ENCODE data around the gene ITGB3.
"Not testable (repeated sequence)": the region's sequence is repeated elsewhere in the genome, so short reads cannot be mapped to it uniquely, and the experiment has no call there.

Gene ITGB3

GRCh38 chr17:47221154-47221553 is 32.5 kb upstream of the ITGB3 start:
- no peak for DNase-seq (ENCODE audit: low read depth, low spot score)
- no peak overlapping the region for H3K27ac ChIP-seq

- no peak overlapping the region for H3K27ac ChIP-seq
- DNase-seq (ENCODE audit: low read depth, low spot score) = no peak
Observed at GRCh38 chr17:47222047-47222446, 31.6 kb upstream of the ITGB3 start.

- H3K27ac ChIP-seq = peak overlapping the region; percentile 4
- DNase-seq (ENCODE audit: low read depth, low spot score) = no peak
Observed at GRCh38 chr17:47223007-47223406, 30.6 kb upstream of the ITGB3 start.

DNA sequence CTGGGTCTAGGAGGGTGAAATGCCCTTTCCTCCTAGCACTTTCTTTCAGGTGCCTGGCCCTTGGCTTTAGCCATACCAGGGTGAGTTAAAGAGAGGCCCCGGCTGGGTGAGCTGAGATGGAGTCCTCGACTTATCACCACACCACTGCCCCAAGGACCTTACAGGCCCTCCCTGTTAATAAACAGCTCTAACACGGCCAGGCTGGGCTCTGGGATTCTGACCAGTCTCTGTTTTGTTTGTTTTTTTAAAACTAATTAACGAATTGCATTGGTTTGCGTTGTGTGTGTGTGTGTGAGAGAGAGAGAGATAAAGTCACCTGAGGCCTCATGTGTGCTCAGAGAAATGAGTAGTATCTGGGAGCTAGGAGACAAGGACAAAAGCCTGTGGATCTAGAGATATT is 30.2 kb upstream of the ITGB3 start:
- no peak for DNase-seq (ENCODE audit: low read depth, low spot score)
- H3K27ac ChIP-seq = peak overlapping the region; percentile 4

DNA sequence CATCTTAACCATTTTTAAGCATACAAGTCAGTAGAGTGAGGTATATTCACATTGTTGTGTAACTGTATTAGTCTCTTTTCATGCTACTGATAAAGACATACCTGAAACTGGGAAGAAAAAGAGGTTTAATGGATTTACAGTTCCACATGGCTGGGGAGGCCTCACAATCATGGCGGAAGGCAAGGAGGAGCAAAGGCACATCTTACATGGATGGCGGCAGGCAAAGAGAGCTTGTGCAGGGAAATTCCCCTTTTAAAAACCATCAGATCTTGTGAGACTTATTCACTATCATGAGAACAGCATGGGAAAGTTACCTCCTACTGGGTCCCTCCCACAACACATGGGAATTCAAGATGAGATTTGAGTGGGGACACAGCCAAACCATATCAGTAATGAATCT is 29.6 kb upstream of the ITGB3 start:
- not testable (repeated sequence) for DNase-seq (ENCODE audit: low read depth, low spot score); H3K27ac ChIP-seq

- H3K27ac ChIP-seq = no peak overlapping the region
- DNase-seq (ENCODE audit: low read depth, low spot score) = no peak
Observed at GRCh38 chr17:47224966-47225365, 28.7 kb upstream of the ITGB3 start.

DNA sequence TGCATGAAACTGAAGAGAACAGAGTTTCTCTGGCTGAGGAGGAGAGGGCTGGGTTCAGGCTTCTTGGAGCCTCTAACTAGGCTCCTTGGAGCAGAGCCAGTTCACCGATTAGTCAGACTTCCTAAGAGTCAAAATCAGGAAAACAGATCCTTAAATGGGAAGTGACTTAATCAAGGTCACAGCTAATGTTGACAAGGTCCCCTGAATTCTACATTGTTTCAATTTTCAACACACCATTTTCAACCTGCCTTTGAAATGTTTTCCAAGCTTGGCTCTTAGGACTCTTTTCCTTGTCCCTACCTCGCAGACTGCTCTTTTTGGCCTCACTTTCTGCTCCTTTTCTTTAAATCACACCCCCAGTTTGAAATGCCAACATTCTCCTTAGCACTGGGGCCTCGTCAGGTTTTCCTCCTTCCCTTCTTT is 28.2 kb upstream of the ITGB3 start:
- H3K27ac ChIP-seq = no peak overlapping the region
- DNase-seq (ENCODE audit: low read depth, low spot score) = peak; percentile 20

GRCh38 chr17:47225911-47226688 is 27.5 kb upstream of the ITGB3 start:
- no peak overlapping the region for H3K27ac ChIP-seq
- DNase-seq (ENCODE audit: low read depth, low spot score) = no peak

DNA sequence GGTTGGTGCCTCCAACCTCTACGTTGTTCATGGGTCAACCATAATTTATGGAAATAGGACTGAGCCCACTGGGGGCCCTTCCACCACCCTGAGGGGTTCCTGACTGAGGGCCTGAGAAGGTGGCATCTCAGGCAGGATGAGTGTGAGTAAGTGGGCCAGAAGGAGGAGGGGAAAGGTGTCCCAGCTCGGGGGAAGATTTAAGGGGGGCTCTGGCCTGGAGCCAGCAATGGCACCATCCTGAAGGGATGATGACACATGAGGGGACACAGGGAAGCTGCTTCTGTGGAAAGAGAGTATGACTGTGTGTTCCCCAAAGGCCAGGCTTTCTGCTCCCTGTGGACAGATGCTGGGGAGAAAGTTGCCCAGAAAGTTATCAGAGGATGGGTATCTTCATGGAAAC is 25.8 kb upstream of the ITGB3 start:
- no peak for DNase-seq (ENCODE audit: low read depth, low spot score)
- no peak overlapping the region for H3K27ac ChIP-seq

GRCh38 chr17:47229535-47230443 is 23.8 kb upstream of the ITGB3 start:
- peak; percentile 70 for DNase-seq (ENCODE audit: low read depth, low spot score)
- H3K27ac ChIP-seq = no peak overlapping the region

- H3K27ac ChIP-seq = no peak overlapping the region
- no peak for DNase-seq (ENCODE audit: low read depth, low spot score)
Observed at GRCh38 chr17:47230864-47231263, 22.8 kb upstream of the ITGB3 start.

- no peak overlapping the region for H3K27ac ChIP-seq
- DNase-seq (ENCODE audit: low read depth, low spot score) = no peak
Observed at GRCh38 chr17:47231334-47231733, 22.3 kb upstream of the ITGB3 start.

DNA sequence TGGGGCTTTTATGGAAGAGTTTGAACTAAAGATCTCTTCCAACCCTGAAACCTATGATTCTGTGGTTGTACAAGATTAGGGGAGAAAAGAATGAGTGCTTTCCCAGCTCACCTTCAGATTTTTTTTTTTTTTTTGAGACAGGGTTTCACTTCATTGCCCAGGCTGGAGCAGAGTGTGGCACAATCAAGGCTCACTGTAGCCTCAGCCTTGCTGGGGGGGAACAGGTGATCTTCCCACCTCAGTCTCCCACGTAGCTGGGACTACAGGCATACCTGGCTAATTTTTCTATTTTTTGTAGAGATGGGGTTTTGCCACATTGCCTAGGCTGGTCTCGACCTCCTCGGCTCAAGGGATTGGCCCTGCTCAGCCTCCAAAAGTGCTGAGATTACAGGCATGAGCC is 21.8 kb upstream of the ITGB3 start:
- H3K27ac ChIP-seq = no peak overlapping the region
- no peak for DNase-seq (ENCODE audit: low read depth, low spot score)

GRCh38 chr17:47232465-47232864 is 21.2 kb upstream of the ITGB3 start:
- DNase-seq (ENCODE audit: low read depth, low spot score) = no peak
- no peak overlapping the region for H3K27ac ChIP-seq

- DNase-seq (ENCODE audit: low read depth, low spot score) = no peak
- no peak overlapping the region for H3K27ac ChIP-seq
Observed at GRCh38 chr17:47235506-47235905, 18.1 kb upstream of the ITGB3 start.

DNA sequence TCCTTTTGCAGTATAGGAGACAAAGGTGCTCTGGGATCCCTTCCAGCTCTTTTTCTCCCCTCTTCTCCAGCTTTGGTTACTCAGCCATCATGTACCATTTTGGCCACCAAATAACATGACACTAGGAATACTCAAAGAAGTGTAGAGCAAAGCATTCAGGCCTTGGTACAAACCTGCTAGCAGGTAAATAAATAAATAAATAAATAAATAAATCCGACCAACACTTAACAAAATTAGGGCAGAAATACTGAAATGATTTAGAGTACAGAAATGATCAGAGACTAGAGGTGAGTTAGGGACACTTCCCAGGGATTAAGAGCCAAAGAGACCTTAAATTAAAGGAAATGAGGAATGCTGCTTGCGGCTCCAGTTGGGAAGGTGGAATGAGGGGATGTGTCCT is 17.7 kb upstream of the ITGB3 start:
- no peak for DNase-seq (ENCODE audit: low read depth, low spot score)

DNA sequence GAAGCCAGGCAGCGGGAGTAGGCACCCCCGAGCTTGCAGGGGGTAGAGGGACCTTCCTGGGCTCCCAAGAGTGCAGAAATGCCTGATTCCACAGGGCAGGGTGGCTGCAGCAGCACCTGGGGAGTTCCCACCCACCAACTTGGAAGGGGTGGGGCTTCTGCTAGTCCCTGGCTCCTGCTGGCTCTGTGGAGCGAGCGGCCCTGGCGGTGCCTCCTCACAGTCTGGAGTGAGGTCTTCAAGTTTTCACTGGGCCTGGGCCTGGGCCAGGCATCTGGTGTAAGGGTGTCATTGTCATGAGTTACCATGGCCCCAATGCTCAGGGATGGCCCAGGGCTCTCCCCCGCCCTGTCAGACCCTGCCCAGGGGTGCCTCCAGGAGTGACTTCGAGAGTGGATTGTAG is 15.8 kb upstream of the ITGB3 start:
- no peak overlapping the region for H3K27ac ChIP-seq
- no peak for DNase-seq (ENCODE audit: low read depth, low spot score)

More for the DNA sequence above, 17.7 kb upstream of the ITGB3 start:
- H3K27ac ChIP-seq = no peak overlapping the region

DNA sequence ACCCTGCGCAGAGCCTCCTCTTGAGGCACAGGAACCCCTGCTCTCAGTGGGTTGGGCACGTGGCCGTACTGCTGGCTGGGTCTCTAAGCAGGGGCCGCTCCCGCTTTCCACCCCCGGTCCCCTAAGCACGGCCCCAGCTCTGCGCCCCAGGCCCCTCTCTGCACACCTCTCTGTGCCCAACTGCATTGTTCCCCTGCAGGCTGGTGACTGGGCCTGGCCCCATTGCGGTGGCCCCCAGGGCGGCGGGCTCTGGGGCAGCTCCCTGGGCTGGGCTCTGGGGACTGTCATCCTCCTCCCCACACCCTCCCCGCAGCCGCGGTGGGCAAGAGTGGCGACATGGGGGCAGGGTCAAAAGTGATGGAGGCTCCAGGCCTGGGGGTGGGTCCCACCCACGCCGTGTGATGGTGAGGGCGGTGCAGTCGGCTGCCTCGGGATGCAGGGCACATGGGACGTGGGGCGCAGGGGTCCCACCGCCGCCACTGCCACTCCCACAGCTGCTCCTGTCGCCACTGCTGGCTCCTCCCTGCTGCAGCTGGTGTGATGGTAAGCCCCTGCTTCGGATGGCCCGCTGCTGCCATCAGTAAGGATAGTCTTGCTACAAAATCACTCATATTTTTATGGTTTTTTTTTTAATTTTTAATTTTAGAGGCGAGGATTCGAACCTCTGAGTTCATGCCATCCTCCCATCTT is 15.2 kb upstream of the ITGB3 start:
- no peak overlapping the region for H3K27ac ChIP-seq
- DNase-seq (ENCODE audit: low read depth, low spot score) = no peak

DNA sequence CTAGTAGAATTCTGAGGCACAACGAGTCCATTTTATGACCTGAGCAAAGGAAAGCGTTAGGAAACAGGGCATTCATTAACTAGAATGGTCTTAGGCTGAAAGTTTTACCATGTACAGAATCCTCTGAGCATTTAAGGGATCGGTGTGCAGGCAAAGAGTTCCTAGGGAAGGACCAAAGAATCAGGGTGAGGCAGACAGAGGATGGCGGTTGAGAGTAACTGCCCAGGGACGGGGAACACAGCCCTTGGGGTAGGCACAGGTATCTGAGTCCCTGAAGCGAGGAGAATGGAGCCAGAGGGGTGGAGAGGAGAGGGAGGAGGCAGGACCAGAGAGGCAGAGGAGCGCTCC is 14.0 kb upstream of the ITGB3 start:
- H3K27ac ChIP-seq = peak overlapping the region; percentile 87
- DNase-seq (ENCODE audit: low read depth, low spot score) = no peak

GRCh38 chr17:47239967-47240651 is 13.5 kb upstream of the ITGB3 start:
- DNase-seq (ENCODE audit: low read depth, low spot score) = peak; percentile 85
- peak overlapping the region; percentile 87 for H3K27ac ChIP-seq

Measured in epithelial cell of prostate (primary cell).